ENCODE results near the gene GALK2.

GRCh38 chr15:49293941-49294340 is 123.9 kb downstream of the GALK2 start:
- TF ChIP-seq TAF1 (IDR thresholded peaks at IDR 0.05; ENCODE audit: borderline replicate concordance, insufficient read depth, low read length) (no peak), REST (IDR thresholded peaks at IDR 0.05; ENCODE audit: insufficient read depth in 1 of 2, low read depth in 2 of 2, low read length in 2 of 2) (no peak), SIN3A (IDR thresholded peaks at IDR 0.05; ENCODE audit: borderline replicate concordance, insufficient read depth, low read length) (no peak), POLR2AphosphoS5 (IDR thresholded peaks at IDR 0.05; ENCODE audit: low read depth, low read length) (no peak), FOXP2 (optimal IDR thresholded peaks at IDR 0.05; ENCODE audit: borderline replicate concordance, extremely low read depth, extremely low read length, insufficient read depth) (no peak)
